H1 (cell line): Measurements from ENCODE around the gene RELN. TPM values are rescaled to one million over a fixed set of nuclear protein-coding genes. Genes with fewer than 3 reads are reported as not detected.

ENCODE experiments used
- CTCF ChIA-PET: fragments of 300-600 bp; sonication (Branson Sonifier 250); formaldehyde crosslinking; loops from one replicate; lab custom pipeline; 2021; ENCODE audit not compliant: partially characterized antibody; lab: Charles Lee
- POLR2A ChIA-PET: fragments of 300-600 bp; sonication (Branson Sonifier 250); formaldehyde crosslinking; loops from one replicate; lab custom pipeline; 2021; ENCODE audit warnings: inconsistent platforms; ENCODE audit not compliant: partially characterized antibody; lab: Charles Lee
- DNase-seq, 2 experiments: peaks; one replicate each; pipeline versions ENCODE4 v3.0.0 to v3.0.0-alpha.2; 2010 to 2022; ENCODE audit warnings: low spot score in 2 of 2, low read depth in 1 of 2, mixed read lengths in 1 of 2
- FAIRE-seq: peaks from 2 replicates; lab custom pipeline; 2011; peaks lifted over from hg19 to GRCh38; lab: Jason Lieb, UNC
- H2AFZ ChIP-seq: 2 replicates; pipeline ENCODE4 v1.8.1; 2012; ENCODE audit warnings: low read length, inconsistent platforms
- H2AK5ac ChIP-seq: 2 replicates; pipeline ENCODE4 v1.6.1; 2013; ENCODE audit warnings: low read depth, low read length
- H2BK120ac ChIP-seq: replicated peaks from 2 replicates; pipeline ENCODE3; 2013; ENCODE audit warnings: low read depth, low read length, inconsistent platforms
- H2BK12ac ChIP-seq: 2 replicates; pipeline ENCODE4 v1.6.1; 2013; ENCODE audit warnings: low read depth, low read length
- H2BK15ac ChIP-seq: 2 replicates; pipeline ENCODE4 v1.6.1; 2013; ENCODE audit warnings: low read length
- H2BK20ac ChIP-seq: 2 replicates; pipeline ENCODE4 v1.6.1; 2013; ENCODE audit warnings: low read length
- H2BK5ac ChIP-seq: 2 replicates; pipeline ENCODE4 v1.6.1; 2013; ENCODE audit warnings: low read depth, low read length
- H3K14ac ChIP-seq: 2 replicates; pipeline ENCODE4 v1.6.1; 2013; ENCODE audit warnings: inconsistent platforms; ENCODE audit not compliant: insufficient read length
- H3K18ac ChIP-seq: 2 replicates; pipeline ENCODE4 v1.6.1; 2013; ENCODE audit warnings: low read length; ENCODE audit errors: extremely low read depth
- H3K23ac ChIP-seq: 2 replicates; pipeline ENCODE4 v1.6.1; 2013; ENCODE audit warnings: inconsistent platforms; ENCODE audit not compliant: insufficient read length
- H3K23me2 ChIP-seq: 2 replicates; pipeline ENCODE4 v1.6.1; 2013; ENCODE audit warnings: low read depth, low read length
- H3K27ac ChIP-seq: 2 replicates; pipeline ENCODE4 v1.6.1; 2011; ENCODE audit warnings: low read depth, low read length, inconsistent platforms
- H3K27me3 ChIP-seq, 4 experiments: replicated peaks in 1 of 4; 1 replicate in 1 of 4; 2 replicates in 3 of 4; pipeline versions ENCODE4 v1.6.1 to v1.8.1; 2011 to 2013; ENCODE audit warnings: low read length in 3 of 4, mild to moderate bottlenecking in 3 of 4, inconsistent platforms in 2 of 4, mixed read lengths in 2 of 4, moderate library complexity in 1 of 4; ENCODE audit not compliant: control insufficient read depth in 3 of 4, insufficient read depth in 3 of 4; ENCODE audit errors: extremely low read depth in 1 of 4
- H3K36me3 ChIP-seq, 4 experiments: 2 replicates each; pipeline versions ENCODE4 v1.6.1 to v1.8.1; 2011 to 2013; ENCODE audit warnings: mild to moderate bottlenecking in 4 of 4, low read length in 3 of 4, moderate library complexity in 2 of 4, control low read depth in 1 of 4, inconsistent platforms in 1 of 4; ENCODE audit not compliant: insufficient read depth in 4 of 4, control insufficient read depth in 2 of 4
- H3K4ac ChIP-seq: replicated peaks from 2 replicates; pipeline ENCODE3; 2013; ENCODE audit warnings: low read length, low read depth, mixed read lengths, inconsistent platforms; ENCODE audit not compliant: insufficient read length
- H3K4me1 ChIP-seq, 4 experiments: replicated peaks in 1 of 4; 1 replicate in 1 of 4; 2 replicates in 3 of 4; pipeline versions ENCODE4 v1.6.1 to v1.8.1; 2011 to 2013; ENCODE audit warnings: low read length in 3 of 4, inconsistent platforms in 2 of 4, mixed read lengths in 1 of 4; ENCODE audit not compliant: insufficient read depth in 4 of 4, control insufficient read depth in 3 of 4
- H3K4me2 ChIP-seq, 2 experiments: 2 replicates each; pipeline versions ENCODE4 v1.6.1 to v1.8.1; 2011 to 2013; ENCODE audit warnings: low read depth in 2 of 2, low read length in 2 of 2, control low read depth in 1 of 2, inconsistent platforms in 1 of 2, mild to moderate bottlenecking in 1 of 2; ENCODE audit not compliant: insufficient read depth in 1 of 2
- H3K4me3 ChIP-seq, 4 experiments: fragments of 200-600, 300-600 bp in 1 of 4; sonication (generic), shearing (Covaris generic), sonication (Bioruptor Twin) in 1 of 4; 2 replicates each; pipeline versions ENCODE4 v1.5.1 to v1.8.1; 2011 to 2016; ENCODE audit warnings: low read length in 4 of 4, low read depth in 3 of 4, control low read depth in 2 of 4, inconsistent platforms in 2 of 4, mild to moderate bottlenecking in 2 of 4, mixed read lengths in 1 of 4, moderate library complexity in 1 of 4; ENCODE audit not compliant: insufficient read depth in 2 of 4; ENCODE audit errors: extremely low read depth in 1 of 4
- H3K56ac ChIP-seq: replicated peaks from 2 replicates; pipeline ENCODE3; 2013; ENCODE audit warnings: low read depth, mild to moderate bottlenecking, mixed read lengths, low read length, inconsistent platforms; ENCODE audit not compliant: insufficient read length
- H3K79me1 ChIP-seq: 2 replicates; pipeline ENCODE4 v1.6.1; 2013; ENCODE audit warnings: low read depth, low read length, control low read depth
- H3K79me2 ChIP-seq, 2 experiments: 2 replicates each; pipeline versions ENCODE4 v1.6.1 to v1.8.1; 2012 to 2013; ENCODE audit warnings: low read length in 2 of 2, mild to moderate bottlenecking in 2 of 2, inconsistent platforms in 1 of 2; ENCODE audit not compliant: insufficient read depth in 2 of 2, control insufficient read depth in 1 of 2
- H3K9ac ChIP-seq, 4 experiments: replicated peaks in 1 of 4; 1 replicate in 1 of 4; 2 replicates in 3 of 4; pipeline versions ENCODE4 v1.6.1 to v1.8.1; 2011 to 2013; ENCODE audit warnings: low read depth in 3 of 4, low read length in 3 of 4, control low read depth in 2 of 4, mild to moderate bottlenecking in 2 of 4, moderate library complexity in 2 of 4, inconsistent platforms in 1 of 4; ENCODE audit errors: extremely low read depth in 1 of 4
- H3K9me3 ChIP-seq, 2 experiments: 2 replicates each; pipeline versions ENCODE4 v1.6.1 to v1.8.1; 2012 to 2013; ENCODE audit warnings: mild to moderate bottlenecking in 2 of 2, moderate library complexity in 2 of 2, control low read depth in 1 of 2, inconsistent platforms in 1 of 2, low read depth in 1 of 2, low read length in 1 of 2, mixed read lengths in 1 of 2; ENCODE audit not compliant: insufficient read depth in 2 of 2
- H4K20me1 ChIP-seq, 2 experiments: replicated peaks in 1 of 2; 2 replicates each; pipeline versions ENCODE3 to v1.8.1; 2011 to 2013; ENCODE audit warnings: inconsistent platforms in 2 of 2, low read length in 2 of 2, mild to moderate bottlenecking in 1 of 2; ENCODE audit not compliant: insufficient read depth in 2 of 2, control insufficient read depth in 1 of 2
- H4K5ac ChIP-seq: 2 replicates; pipeline ENCODE4 v1.6.1; 2013; ENCODE audit warnings: low read length, low read depth, mixed read lengths, inconsistent platforms; ENCODE audit not compliant: insufficient read length
- H4K8ac ChIP-seq: 2 replicates; pipeline ENCODE4 v1.8.0; 2013; ENCODE audit warnings: mild to moderate bottlenecking, moderate library complexity, low read length, inconsistent platforms; ENCODE audit not compliant: insufficient read depth; ENCODE audit errors: extremely low read depth
- H4K91ac ChIP-seq: replicated peaks from 2 replicates; pipeline ENCODE3; 2013; ENCODE audit warnings: low read length, mixed read lengths, inconsistent platforms; ENCODE audit not compliant: insufficient read length
- NRF1 ChIP-seq: IDR thresholded peaks from 2 replicates; pipeline ENCODE4 v1.6.1; 2011; ENCODE audit warnings: mild to moderate bottlenecking, low read depth, low read length, improper control_type of control experiment
- RNF2 ChIP-seq: fragments of 200-900, 300-1000 bp; sonication (generic); IDR thresholded peaks from 2 replicates; pipeline ENCODE4 v1.7.1; 2016; ENCODE audit warnings: borderline replicate concordance, low read depth, mild to moderate bottlenecking, antibody characterized with exemption, low read length; ENCODE audit not compliant: poor library complexity, severe bottlenecking; ENCODE audit errors: missing control alignments
- SUZ12 ChIP-seq: fragments of 200-600 bp; sonication (generic); IDR thresholded peaks from 2 replicates; pipeline ENCODE4 v1.6.1; 2012; ENCODE audit warnings: mild to moderate bottlenecking, inconsistent platforms, low read length, moderate library complexity, mixed read lengths
- TAF7 ChIP-seq: optimal IDR thresholded peaks from 2 replicates; pipeline ENCODE3; 2011; ENCODE audit warnings: low read depth, mild to moderate bottlenecking, inconsistent platforms, low read length, moderate library complexity, borderline replicate concordance
- TBP ChIP-seq: IDR thresholded peaks from 2 replicates; pipeline ENCODE4 v1.6.1; 2011; ENCODE audit warnings: low read depth, low read length, improper control_type of control experiment
- WGBS, 2 experiments: shearing (Covaris generic) in 1 of 2; methylation state at CpG; one replicate each; pipeline versions ENCODE4 v1.1.6 to v1.1.7; 2013 to 2015; ENCODE audit warnings: low lambda C conversion rate in 2 of 2, mixed read lengths in 2 of 2, inconsistent platforms in 1 of 2, low coverage in 1 of 2, missing lambda C conversion rate in 1 of 2; ENCODE audit not compliant: insufficient replicate concordance in 2 of 2, insufficient coverage in 1 of 2, insufficient read length in 1 of 2; ENCODE audit errors: extremely low coverage in 1 of 2, missing lambda C conversion rate in 1 of 2; 5-methylcytosine and 5-hydroxymethylcytosine counted together
- polyA plus RNA-seq, 7 experiments: library from polyadenylated mRNA; depleted of rRNA in 3 of 7; stranded (reverse) in 5 of 7; unstranded in 2 of 7; fragments of >200 nt in 5 of 7; fragments of 200-250 nt in 2 of 7; gene quantifications; 1 replicate in 5 of 7; 2 replicates in 1 of 7; 4 replicates in 1 of 7; pipeline versions ENCODE4 v1.2.1 to v1.2.3, GENCODE V29; 2011 to 2013; ENCODE audit warnings: missing spikeins in 2 of 7, mixed read lengths in 2 of 7
- total RNA-seq: library from RNA; stranded (reverse); fragmentation: NEBNext Ultra II Directional; extraction: Animal tissue kit (Norgen Biotek cat#: 25700); gene quantifications from 2 replicates; pipeline ENCODE4 v1.2.1, GENCODE V29; 2021
- TF ChIP-seq, protein P1 (sequence below): IDR thresholded peaks from 2 replicates; pipeline ENCODE4 v1.6.1; 2011; ENCODE audit warnings: low read depth, mild to moderate bottlenecking, low read length; ENCODE audit not compliant: insufficient read depth
- TF ChIP-seq, protein P2 (sequence below): IDR thresholded peaks from 2 replicates; pipeline ENCODE4 v1.6.1; 2012; ENCODE audit warnings: low read length, inconsistent platforms
- TF ChIP-seq, protein P3 (sequence below): IDR thresholded peaks from 2 replicates; pipeline ENCODE4 v1.6.1; 2011; ENCODE audit warnings: low read length, improper control_type of control experiment

Gene RELN
- total and polyA plus RNA-seq, 2 of the 8 experiments (the other 6 are each of a cell fraction or from before 2014, with no cell fraction given) = 0.03 to 0.07 TPM

DNA sequence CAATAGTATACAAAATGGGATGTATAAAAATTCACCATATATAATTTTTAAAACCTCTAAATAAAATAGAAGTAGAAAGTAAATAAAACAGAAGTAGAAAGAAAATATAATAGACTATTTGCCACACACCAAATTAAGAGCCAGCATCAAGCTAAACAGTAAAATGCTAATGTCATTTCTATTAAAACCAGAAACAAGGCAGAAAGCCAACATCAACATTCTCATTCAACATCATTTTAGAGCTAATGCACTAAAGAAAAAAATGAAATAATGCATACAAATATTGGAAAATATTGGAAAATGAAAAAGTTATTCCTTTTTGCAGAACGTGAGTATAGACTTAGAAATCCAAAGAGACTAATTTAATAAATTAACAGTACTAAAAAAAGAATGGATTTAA, 23.4 kb upstream of the RELN start:
- Histone ChIP-seq H2BK20ac (no peak overlapping the region), H3K23ac (no peak overlapping the region), H3K9me3 (no peaks in the 10 kb centered on the region), H4K91ac (no peak overlapping the region), H2AK5ac (no peak overlapping the region), H2AFZ (no peak overlapping the region), H3K27ac (no peak overlapping the region), H3K79me2 (no peaks in the 10 kb centered on the region), H3K79me1 (no peaks in the 10 kb centered on the region), H2BK5ac (no peak overlapping the region), H3K14ac (no peak overlapping the region), H2BK12ac (no peak overlapping the region), H3K9ac (no peak overlapping the region), H4K20me1 (no peaks in the 10 kb centered on the region), H3K18ac (no peak overlapping the region), H3K56ac (no peak overlapping the region), H4K5ac (no peak overlapping the region), H3K4me1 (no peaks in the 10 kb centered on the region), H3K4ac (no peak overlapping the region), H2BK15ac (no peak overlapping the region), H3K27me3 (no peaks in the 10 kb centered on the region), H3K23me2 (no peaks in the 10 kb centered on the region), H4K8ac (no peak overlapping the region), H3K4me2 (no peak overlapping the region), H2BK120ac (no peak overlapping the region), H3K36me3 (no peaks in the 10 kb centered on the region), H3K4me3 (no peak overlapping the region)
- TF ChIP-seq TAF7 (no peak), NRF1 (no peak), RNF2 (no peak), SUZ12 (no peak), TBP (no peak)
- TF ChIP-seq, protein P1, sequence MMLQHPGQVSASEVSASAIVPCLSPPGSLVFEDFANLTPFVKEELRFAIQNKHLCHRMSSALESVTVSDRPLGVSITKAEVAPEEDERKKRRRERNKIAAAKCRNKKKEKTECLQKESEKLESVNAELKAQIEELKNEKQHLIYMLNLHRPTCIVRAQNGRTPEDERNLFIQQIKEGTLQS = no peak
- TF ChIP-seq, protein P2, sequence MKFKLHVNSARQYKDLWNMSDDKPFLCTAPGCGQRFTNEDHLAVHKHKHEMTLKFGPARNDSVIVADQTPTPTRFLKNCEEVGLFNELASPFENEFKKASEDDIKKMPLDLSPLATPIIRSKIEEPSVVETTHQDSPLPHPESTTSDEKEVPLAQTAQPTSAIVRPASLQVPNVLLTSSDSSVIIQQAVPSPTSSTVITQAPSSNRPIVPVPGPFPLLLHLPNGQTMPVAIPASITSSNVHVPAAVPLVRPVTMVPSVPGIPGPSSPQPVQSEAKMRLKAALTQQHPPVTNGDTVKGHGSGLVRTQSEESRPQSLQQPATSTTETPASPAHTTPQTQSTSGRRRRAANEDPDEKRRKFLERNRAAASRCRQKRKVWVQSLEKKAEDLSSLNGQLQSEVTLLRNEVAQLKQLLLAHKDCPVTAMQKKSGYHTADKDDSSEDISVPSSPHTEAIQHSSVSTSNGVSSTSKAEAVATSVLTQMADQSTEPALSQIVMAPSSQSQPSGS = no peak
- TF ChIP-seq, protein P3, sequence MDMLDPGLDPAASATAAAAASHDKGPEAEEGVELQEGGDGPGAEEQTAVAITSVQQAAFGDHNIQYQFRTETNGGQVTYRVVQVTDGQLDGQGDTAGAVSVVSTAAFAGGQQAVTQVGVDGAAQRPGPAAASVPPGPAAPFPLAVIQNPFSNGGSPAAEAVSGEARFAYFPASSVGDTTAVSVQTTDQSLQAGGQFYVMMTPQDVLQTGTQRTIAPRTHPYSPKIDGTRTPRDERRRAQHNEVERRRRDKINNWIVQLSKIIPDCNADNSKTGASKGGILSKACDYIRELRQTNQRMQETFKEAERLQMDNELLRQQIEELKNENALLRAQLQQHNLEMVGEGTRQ = no peak
- DNase-seq (no peak), FAIRE-seq (no peak)
- 44% methylated on average over 1 of the region's 1 CpG; no CpG with 5 or more reads in 1 of the 2 experiments for WGBS, 2 experiments
- POLR2A ChIA-PET = no interaction called here
- CTCF ChIA-PET = interaction anchor here (0.8 kb wide), 1 partner anchor 26 kb away, joined by 3 read pairs; no protein-coding TSS in a partner anchor
